Sigmoid colon (tissue), 7 donors: ENCODE data around the gene INSIG2. TPM values are rescaled to one million over a fixed set of nuclear protein-coding genes. Genes with fewer than 3 reads are reported as not detected.
"Not testable (repeated sequence)": the region's sequence is repeated elsewhere in the genome, so short reads cannot be mapped to it uniquely, and the experiment has no call there.

Experiments
- DNase-seq: peaks from one replicate; pipeline ENCODE4 v3.0.0-alpha.2; 2019
- H3K27ac ChIP-seq, 4 donors: fragments of 200-600 bp; sonication (generic); one replicate each; pipeline ENCODE4 v1.5.1; 2016 to 2019; ENCODE audit warnings: mild to moderate bottlenecking in 1 of 4
- H3K27me3 ChIP-seq, 3 donors: fragments of 200-600 bp; sonication (generic); one replicate each; pipeline ENCODE4 v1.5.1; 2019; ENCODE audit warnings: mild to moderate bottlenecking in 1 of 3
- H3K36me3 ChIP-seq, 4 donors: fragments of 200-600 bp; sonication (generic); one replicate each; pipeline ENCODE4 v1.5.1; 2016 to 2019
- H3K4me1 ChIP-seq, 4 donors: fragments of 200-600 bp; sonication (generic); one replicate each; pipeline ENCODE4 v1.5.1; 2017 to 2019
- H3K4me3 ChIP-seq, 4 donors: fragments of 200-600 bp; sonication (generic); one replicate each; pipeline ENCODE4 v1.5.1; 2017 to 2019; ENCODE audit warnings: mild to moderate bottlenecking in 2 of 4, moderate library complexity in 1 of 4
- H3K9me3 ChIP-seq, 4 donors: fragments of 200-600 bp in 3 of 4; sonication (generic) in 3 of 4; one replicate each; pipeline versions ENCODE4 v1.5.1 to v1.6.1; 2013 to 2019
- EP300 ChIP-seq, 4 donors: sonication (generic); formaldehyde crosslinking; IDR thresholded peaks; one replicate each; pipeline ENCODE4 v1.6.1; 2017; ENCODE audit warnings: antibody characterized with exemption in 4 of 4
- POLR2A ChIP-seq, 2 donors: fragments of 450-650 bp; IDR thresholded peaks; one replicate each; pipeline ENCODE4 v1.6.1; 2016; ENCODE audit warnings: antibody characterized with exemption in 2 of 2, mild to moderate bottlenecking in 2 of 2, moderate library complexity in 2 of 2
- POLR2AphosphoS5 ChIP-seq, 4 donors: sonication (generic); formaldehyde crosslinking; IDR thresholded peaks; one replicate each; pipeline ENCODE4 v1.6.1; 2017; ENCODE audit warnings: antibody characterized with exemption in 4 of 4
- WGBS, 2 donors: extraction: QIAGEN DNeasy Blood & Tissue Kit; methylation state at CpG; one replicate each; pipeline ENCODE4 v1.1.7; 2013; 5-methylcytosine and 5-hydroxymethylcytosine counted together
- intact Hi-C: fragments of 100-400 bp; cut with DNase I; formaldehyde crosslinking; loops from one replicate; pipeline ENCODE4 v1.15.1; 2023
- polyA plus RNA-seq, 3 donors: library from polyadenylated mRNA; stranded (reverse); fragments of 200-250 nt; gene quantifications; one replicate each; pipeline ENCODE4 v1.2.3, GENCODE V29; 2013
- total RNA-seq, 4 donors: library from RNA; depleted of rRNA; stranded (reverse); fragments of >200 nt; gene quantifications; one replicate each; pipeline ENCODE4 v1.1.0, GENCODE V29; 2016
- TF ChIP-seq, protein P1 (sequence below), 4 experiments: fragments of 450-650 bp in 3 of 4; fragments of 200-600 bp in 1 of 4; IDR thresholded peaks; one replicate each; pipeline ENCODE4 v1.5.1; 2016 to 2019; ENCODE audit warnings: antibody characterized with exemption in 4 of 4, mild to moderate bottlenecking in 3 of 4, moderate library complexity in 2 of 4
- donor health status: healthy with polysubstance abuse.
- donor health status: Bipolar disorder and iron deficiency.
- donor health status: healthy.

Gene INSIG2
- total and polyA plus RNA-seq, 7 donors, result 7.2 to 20.7 (median 15.2) TPM

DNA sequence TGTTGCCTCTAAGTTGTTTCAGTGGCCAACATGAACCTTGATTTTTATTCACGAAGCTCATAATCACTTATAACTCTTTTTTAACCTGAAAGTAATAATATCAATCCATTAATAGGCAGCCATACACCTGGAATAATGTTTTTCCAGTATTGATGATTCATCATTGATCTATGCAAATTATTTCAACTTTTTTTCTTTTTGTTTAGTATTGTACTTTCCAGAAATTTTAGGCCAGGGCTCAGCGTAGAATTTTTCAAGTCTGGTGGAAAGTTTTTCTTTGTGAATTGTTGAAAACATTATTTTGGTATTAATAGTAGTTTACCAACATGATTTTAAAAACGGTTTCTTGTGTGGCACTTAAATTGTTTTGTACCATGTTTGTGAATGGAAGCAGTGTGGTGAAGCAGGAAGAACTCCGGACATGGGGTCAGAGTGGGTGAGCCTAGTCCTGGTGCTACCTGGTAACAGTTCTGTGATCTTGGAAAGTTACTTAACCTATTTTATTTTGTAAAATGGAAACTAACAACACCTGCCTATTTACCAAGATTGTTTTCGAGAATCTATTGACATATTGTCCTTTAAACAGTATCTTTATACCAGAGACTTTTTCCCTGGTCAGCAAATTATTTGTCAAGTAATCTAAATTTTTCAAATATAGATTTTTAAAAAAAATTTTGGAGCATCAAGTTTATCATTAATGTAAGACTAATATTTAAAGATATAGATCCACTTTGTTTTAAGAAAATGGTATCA lies 2.3 kb downstream of the INSIG2 start:
- H3K27ac ChIP-seq, result no peak overlapping the region
- no peaks in the 10 kb centered on the region for H3K36me3 ChIP-seq
- no peaks in the 10 kb centered on the region for H3K27me3 ChIP-seq
- no peaks in the 10 kb centered on the region for H3K9me3 ChIP-seq
- TF ChIP-seq POLR2AphosphoS5 (IDR thresholded peaks at IDR 0.05), result no peak
- no peak for TF ChIP-seq EP300 (IDR thresholded peaks at IDR 0.05)
- no peak for TF ChIP-seq POLR2A (IDR thresholded peaks at IDR 0.05)
- TF ChIP-seq, protein P1, sequence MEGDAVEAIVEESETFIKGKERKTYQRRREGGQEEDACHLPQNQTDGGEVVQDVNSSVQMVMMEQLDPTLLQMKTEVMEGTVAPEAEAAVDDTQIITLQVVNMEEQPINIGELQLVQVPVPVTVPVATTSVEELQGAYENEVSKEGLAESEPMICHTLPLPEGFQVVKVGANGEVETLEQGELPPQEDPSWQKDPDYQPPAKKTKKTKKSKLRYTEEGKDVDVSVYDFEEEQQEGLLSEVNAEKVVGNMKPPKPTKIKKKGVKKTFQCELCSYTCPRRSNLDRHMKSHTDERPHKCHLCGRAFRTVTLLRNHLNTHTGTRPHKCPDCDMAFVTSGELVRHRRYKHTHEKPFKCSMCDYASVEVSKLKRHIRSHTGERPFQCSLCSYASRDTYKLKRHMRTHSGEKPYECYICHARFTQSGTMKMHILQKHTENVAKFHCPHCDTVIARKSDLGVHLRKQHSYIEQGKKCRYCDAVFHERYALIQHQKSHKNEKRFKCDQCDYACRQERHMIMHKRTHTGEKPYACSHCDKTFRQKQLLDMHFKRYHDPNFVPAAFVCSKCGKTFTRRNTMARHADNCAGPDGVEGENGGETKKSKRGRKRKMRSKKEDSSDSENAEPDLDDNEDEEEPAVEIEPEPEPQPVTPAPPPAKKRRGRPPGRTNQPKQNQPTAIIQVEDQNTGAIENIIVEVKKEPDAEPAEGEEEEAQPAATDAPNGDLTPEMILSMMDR (IDR thresholded peaks at IDR 0.05), result no peak
- no peak overlapping the region for H3K4me3 ChIP-seq
- WGBS, 2 donors, result 85 to 89% methylated on average over 5 of the region's 5 CpGs
- DNase-seq, result no peak
- peaks cover 0 to 30% (median 19%) of the 10 kb centered on the region in 4 donors for H3K4me1 ChIP-seq
- intact Hi-C loops, result no loop called here

DNA sequence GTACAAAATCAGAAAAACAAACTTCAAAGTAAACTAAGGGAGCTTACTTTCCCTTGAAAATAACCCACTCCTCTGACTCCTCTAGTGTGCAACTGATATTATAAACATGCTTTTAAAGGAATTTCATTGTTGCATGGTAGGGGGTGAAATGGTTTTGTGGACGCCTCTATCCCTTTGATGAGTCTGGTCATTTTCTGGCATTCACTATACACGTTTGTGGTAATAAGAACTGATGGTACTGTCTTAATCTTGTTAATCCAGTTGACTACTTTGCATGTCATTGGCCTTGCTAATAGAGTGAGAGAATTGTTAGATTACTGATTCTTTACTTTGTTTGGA lies 2.8 kb downstream of the INSIG2 start:
- TF ChIP-seq POLR2AphosphoS5 (IDR thresholded peaks at IDR 0.05) (no peak), EP300 (IDR thresholded peaks at IDR 0.05) (no peak), POLR2A (IDR thresholded peaks at IDR 0.05) (no peak)
- TF ChIP-seq, protein P1 (IDR thresholded peaks at IDR 0.05), result no peak
- Histone ChIP-seq H3K27ac (no peak overlapping the region), H3K36me3 (no peaks in the 10 kb centered on the region), H3K4me3 (no peak overlapping the region), H3K9me3 (no peaks in the 10 kb centered on the region), H3K4me1 (peaks cover 0 to 30% (median 19%) of the 10 kb centered on the region in 4 donors), H3K27me3 (no peaks in the 10 kb centered on the region)
- intact Hi-C loops, result no loop called here
- DNase-seq, result no peak
- WGBS, 2 donors, result 80 to 88% methylated on average over 2 of the region's 2 CpGs

DNA sequence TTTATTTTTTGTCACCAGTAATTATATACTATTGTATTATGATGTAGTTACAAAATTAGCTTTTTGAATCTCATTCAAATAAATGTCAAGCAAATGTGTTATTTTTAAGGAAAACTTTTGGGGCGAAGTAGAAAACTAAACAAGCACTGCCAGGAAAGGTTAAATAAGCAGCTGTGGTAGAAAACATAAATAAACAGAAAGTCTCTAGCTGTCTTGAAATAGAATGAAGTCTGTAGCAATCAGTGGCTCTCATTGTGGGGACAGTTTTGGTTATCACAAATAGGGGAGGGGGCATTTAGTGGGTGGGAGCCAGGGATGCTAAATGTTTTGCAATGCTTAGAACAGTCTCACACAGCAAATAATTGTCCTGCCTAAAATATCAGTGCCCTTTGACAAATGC lies 3.4 kb downstream of the INSIG2 start:
- no peak overlapping the region for H3K4me3 ChIP-seq
- no peaks in the 10 kb centered on the region for H3K27me3 ChIP-seq
- peaks cover 0 to 4% (median 0%) of the 10 kb centered on the region in 4 donors for H3K36me3 ChIP-seq
- TF ChIP-seq EP300 (IDR thresholded peaks at IDR 0.05), result no peak
- TF ChIP-seq POLR2A (IDR thresholded peaks at IDR 0.05), result no peak
- TF ChIP-seq, protein P1 (IDR thresholded peaks at IDR 0.05), result no peak
- no peak for TF ChIP-seq POLR2AphosphoS5 (IDR thresholded peaks at IDR 0.05)
- DNase-seq, result no peak
- H3K4me1 ChIP-seq, result peaks cover 0 to 30% (median 19%) of the 10 kb centered on the region in 4 donors
- intact Hi-C loops, result no loop called here
- WGBS, 2 donors, result 88% methylated on average over 1 of the region's 1 CpG
- H3K27ac ChIP-seq, result no peak overlapping the region
- no peaks in the 10 kb centered on the region for H3K9me3 ChIP-seq

DNA sequence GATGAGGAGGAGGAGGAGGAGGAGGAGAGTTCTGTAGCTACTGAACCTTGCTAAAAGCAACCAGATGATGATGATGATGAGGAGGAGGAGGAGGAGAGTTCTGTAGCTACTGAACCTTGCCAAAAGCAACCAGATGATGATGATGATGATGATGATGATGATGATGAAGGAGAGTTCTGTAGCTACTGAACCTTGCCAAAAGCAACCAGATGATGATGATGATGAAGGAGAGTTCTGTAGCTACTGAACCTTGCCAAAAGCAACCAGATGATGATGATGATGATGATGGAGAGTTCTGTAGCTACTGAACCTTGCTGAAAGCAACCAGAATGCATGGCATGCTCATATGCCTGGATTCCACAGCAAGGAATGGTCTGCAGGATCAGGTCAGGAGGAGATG lies 5.8 kb downstream of the INSIG2 start:
- H3K9me3 ChIP-seq, intact Hi-C loops, H3K36me3 ChIP-seq, H3K4me3 ChIP-seq, DNase-seq, H3K27ac ChIP-seq, H3K27me3 ChIP-seq: not testable (repeated sequence)
- H3K4me1 ChIP-seq, result peaks cover 0 to 23% (median 13%) of the 10 kb centered on the region in 4 donors

DNA sequence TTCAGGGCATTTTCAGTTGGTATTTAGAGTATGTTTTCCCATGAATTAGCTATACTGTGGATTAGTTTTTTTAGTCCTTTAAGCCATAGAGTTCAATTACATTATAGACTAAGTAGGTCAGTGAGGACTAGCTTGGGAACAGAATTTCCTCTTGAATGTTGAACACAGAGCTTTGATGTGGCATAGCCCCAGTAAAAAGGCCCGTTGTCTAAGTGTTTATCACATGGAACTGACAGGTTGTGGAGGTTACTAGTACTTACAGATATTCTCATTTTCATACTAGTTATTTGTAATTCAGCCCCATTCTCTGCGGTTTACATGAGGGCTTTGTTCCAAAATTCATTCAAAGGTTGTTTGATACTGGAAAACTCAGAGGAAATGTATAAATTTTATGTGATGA lies 6.2 kb downstream of the INSIG2 start:
- intact Hi-C loops, result no loop called here
- Histone ChIP-seq H3K27ac (no peak overlapping the region), H3K27me3 (no peaks in the 10 kb centered on the region), H3K9me3 (no peaks in the 10 kb centered on the region), H3K36me3 (peaks cover 0 to 10% (median 0%) of the 10 kb centered on the region in 4 donors), H3K4me1 (peaks cover 0 to 19% (median 10%) of the 10 kb centered on the region in 4 donors), H3K4me3 (no peak overlapping the region)
- TF ChIP-seq POLR2AphosphoS5 (IDR thresholded peaks at IDR 0.05), result no peak
- TF ChIP-seq, protein P1 (IDR thresholded peaks at IDR 0.05), result no peak
- no peak for TF ChIP-seq EP300 (IDR thresholded peaks at IDR 0.05)
- no peak for TF ChIP-seq POLR2A (IDR thresholded peaks at IDR 0.05)
- no peak for DNase-seq
- 64 to 85% methylated on average over 2 of the region's 2 CpGs for WGBS, 2 donors
